ENCODE measurements around the gene C5orf15.
"Not testable (repeated sequence)": the region's sequence is repeated elsewhere in the genome, so short reads cannot be mapped to it uniquely, and the experiment has no call there.

C5orf15 gene

DNA sequence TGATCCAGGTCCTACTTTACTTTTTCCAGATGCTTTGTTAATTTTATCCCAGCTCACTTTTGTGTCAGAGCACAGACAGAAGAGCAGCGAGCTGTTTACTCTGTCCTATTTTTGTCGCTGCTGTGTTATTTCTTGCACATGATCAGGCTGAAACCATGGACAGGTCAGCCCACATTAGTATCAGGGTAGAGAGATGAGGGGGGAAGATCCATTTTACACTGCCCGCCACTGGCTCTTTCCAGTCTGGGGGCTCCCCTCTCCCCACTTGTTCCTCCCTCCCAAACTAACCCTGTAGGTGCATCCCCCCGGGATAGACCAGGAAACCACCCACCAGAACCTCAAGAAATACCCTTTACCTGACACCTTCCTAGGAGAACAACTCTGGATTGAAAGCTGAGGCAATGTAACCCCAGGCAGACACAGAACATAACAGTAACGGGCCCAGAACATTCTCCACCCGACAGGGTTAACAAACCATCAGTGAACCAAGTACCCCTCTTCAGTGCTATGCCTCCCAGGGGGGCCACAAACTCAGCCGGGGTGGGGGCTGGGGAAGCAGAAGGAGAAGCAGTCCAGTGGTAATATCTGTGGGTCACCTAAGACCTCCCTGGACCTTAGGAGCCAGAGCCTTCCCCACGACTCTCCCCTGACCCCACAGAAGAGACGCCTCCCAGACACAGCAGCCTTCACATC lies 26.0 kb upstream of the C5orf15 start:
- in situ Hi-C loops (cut with MboI; ENCODE audit: low sequenced_read_pairs), result no loop called here

DNA sequence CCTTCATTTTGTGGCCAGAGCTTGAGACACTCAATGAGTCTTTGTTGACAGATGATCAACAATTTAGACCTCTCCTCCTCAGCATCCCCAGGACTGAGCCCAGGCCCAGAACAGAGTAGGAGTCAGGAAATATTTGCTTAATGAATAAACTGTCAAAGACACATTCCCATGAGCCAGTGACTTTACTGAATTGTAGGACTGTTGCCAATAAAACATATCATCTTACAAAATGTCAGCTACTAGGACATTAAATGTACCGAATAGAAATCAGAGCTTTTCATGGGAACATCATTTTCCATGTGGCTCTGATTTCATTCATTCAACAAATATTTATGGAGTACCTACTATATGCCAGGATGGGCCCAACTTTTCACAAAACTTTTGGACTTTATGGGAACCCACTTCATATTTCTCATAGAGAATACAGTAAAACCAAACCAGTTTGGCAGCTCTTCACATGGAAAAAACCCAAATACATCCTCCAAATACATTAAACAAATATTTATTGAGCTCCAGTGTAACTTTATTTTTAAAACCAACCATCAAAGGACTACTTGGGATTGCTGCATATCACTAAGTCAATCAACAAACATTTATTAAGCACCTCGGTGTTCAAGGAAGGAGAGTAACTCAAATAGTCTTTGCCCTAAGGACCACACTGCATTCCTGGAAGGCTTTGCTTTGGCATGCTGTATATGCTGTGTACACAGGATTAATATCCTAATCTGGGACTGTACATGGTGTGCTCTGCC lies 24.9 kb upstream of the C5orf15 start:
- in situ Hi-C loops (cut with MboI; ENCODE audit: low sequenced_read_pairs), result no loop called here

DNA sequence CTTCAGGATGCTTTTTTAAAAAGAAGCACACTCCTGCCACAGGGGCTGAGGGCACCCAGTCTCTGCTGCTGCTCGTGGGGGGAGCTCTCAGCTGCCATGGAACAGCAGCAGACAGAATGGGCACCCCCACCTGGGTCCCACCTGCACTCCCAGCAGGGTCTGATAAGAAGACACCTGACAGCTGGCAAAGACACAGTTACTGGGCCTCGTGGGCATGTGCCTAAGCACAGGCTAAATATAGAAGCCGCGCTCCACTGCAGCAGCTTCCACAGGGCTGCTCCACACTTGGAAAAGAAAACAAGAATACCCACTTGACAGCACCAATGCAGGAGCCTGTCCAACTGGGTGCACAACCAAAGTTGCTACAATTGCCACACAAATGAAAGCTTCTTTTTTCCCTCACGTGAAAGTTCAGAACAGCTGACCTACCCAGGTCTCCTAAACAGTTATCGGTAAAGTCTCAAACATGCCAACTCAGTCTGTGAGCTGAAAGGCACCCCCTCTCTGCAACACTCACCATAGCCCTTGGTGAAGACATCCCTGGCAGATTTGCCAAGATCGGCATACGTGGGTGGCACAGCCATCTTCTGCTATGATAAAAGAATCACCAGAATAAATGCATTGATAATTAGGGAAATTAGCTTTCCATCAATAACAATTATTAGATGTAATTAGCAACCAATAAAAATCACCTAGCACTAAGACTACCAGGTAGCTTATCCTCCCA lies 24.2 kb upstream of the C5orf15 start:
- in situ Hi-C loops (cut with MboI; ENCODE audit: low sequenced_read_pairs), result no loop called here

DNA sequence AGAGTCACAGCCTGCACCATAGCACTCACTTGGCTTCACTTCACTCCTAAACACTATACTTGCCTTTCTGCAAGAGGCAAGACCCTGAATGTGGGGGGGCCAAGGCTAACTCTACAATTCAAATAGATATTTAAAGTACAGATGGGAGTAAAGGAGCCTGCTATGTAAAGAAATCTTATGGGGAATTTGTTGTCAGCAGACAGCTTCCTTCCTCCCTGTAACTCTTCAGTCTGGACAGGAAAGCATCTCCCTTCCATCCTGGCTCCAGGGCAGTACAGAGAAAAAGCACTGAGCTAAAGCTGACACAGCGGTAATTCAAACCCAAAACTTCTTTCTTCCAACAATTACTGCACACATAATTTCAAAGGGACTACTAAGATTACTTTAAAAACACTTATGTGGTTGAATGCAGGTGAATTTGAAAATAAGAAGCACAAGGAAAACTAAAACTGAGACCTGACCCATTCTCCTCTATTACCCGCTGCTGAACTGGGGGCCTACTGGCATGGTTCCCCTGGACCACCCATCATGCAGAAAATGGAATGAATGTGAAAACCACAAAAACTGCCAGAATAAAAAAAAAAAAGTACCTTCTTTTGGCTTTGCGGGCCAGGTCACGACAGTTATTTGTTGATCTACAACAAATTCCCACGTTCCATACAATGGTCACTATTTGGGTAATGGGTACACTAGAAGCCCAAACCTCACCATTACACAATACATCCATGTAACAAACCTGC lies 22.9 kb upstream of the C5orf15 start:
- in situ Hi-C loops (cut with MboI; ENCODE audit: low sequenced_read_pairs), result no loop called here

DNA sequence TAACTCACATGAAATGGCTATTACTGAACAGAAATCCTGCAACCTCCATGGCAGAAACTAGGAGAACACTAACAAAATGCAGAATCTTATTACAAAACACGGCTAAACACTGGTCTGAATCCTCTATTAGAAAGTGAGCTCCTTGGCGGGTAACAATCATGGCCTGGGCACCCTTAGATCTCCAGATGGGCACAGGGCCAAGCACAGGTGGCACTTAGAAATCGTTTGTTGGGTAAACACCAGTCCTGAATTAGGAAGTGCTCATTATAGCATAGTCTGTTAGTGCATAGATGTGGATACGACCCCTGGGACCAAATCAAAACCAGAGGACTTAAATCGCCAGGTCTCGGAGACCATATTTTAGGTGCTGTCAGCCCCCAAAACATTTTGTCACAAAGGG lies 22.0 kb upstream of the C5orf15 start:
- in situ Hi-C loops (cut with MboI; ENCODE audit: low sequenced_read_pairs), result no loop called here

DNA sequence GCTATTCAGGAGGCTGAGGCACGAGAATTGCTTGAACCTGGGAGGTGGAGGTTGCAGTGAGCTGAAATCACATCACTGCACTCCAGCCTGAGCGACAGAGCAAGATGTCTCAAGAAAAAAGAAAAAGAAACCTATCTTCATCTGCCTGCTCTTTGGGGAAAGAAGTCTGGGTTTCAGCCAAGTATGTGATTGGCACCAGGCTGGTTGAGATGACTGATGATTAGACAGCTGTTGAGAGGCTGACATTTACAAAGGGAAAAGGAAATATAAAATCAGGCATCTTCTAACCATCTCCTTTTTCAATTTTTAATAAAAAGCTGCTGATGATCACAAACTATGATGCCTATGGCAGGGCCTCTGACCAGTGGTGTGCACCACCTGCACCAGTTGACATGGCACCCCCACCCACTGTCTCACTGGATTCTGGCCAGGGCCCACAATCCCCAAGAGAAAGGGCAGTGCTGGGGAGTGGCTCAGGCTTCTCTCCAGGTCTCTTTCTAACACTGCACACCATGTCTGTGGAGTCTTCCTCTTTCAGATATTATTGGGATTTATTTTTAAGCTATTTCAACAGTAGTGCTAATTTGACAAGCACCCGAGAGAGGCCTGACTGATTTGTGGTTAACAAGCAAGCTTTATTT lies 17.2 kb upstream of the C5orf15 start:
- in situ Hi-C loops (cut with MboI; ENCODE audit: low sequenced_read_pairs), result no loop called here

DNA sequence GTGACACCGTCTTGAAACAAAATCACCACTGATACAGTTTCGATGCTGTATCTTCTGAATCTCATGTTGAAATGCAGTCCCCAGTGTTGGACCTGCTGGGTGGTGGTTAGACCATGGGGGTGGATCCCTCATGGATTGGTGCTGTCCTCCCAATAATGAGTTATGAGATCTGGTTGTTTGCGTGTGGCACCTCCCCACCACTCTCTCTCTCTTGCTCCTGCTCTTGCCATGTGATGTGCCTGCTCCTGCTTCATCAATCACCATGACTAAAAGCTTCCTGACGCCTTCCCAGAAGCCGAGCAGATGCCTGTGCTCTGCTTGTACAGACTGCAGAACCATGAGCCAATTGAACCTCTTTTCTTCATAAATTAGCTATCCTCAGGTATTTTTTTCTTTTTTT lies 15.2 kb upstream of the C5orf15 start:
- in situ Hi-C loops (cut with MboI; ENCODE audit: low sequenced_read_pairs), result no loop called here

DNA sequence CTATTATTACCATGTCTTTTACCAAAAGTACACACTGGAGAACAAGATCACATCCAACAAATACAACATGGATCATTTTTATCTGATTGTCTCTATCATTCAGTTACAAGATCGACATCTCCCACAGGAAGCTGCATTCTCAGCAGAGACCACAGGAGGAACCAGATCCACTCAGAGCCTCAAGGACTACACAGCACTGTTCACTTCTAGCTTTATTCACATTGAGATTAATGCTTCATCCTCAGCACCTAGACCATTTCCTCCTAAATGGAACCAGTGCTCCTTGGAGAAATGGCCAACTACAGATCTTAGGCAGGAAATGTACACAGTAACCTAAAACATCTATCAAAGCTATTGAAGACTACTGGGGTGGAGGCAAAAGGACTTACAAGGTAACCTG lies 13.3 kb upstream of the C5orf15 start:
- in situ Hi-C loops (cut with MboI; ENCODE audit: low sequenced_read_pairs), result no loop called here

DNA sequence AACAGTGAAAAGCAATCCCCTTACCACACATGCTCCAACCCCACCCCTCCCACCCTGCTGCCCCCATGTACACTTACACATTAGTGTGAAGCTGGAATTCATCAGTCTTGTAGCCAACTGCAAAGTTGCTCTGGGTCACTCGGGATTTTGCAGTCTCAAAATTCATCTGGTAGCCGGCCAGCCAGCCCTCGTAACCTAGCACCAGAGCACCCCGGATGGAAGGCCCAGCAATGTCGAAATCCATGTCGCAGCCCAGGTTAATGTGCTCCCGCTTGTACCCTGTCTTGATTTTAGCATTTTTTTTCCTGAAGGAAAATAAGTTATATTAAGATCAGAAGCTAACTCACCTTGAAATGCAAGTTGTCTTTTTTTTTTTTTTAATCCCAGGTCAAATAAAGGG lies 12.2 kb upstream of the C5orf15 start:
- in situ Hi-C loops (cut with MboI; ENCODE audit: low sequenced_read_pairs), result no loop called here

DNA sequence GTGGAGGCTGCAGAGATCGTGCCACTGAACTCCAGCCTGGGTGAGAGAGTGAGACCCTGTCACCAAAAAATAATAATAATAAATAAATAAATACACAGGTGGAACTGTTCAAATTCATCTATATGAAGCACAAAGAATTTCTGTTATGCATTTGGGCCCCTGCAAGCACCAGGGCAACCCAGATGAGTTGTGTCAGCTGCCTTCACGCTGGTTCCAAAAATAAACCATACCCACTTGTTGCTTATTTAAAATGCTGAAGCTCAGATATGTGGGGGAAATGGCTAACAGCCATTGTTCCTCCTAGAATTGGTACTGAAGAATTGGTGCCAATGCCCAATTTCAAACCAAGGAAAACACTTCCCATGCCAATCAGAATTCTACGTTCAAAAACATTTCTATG lies 10.5 kb upstream of the C5orf15 start:
- in situ Hi-C loops (cut with MboI; ENCODE audit: low sequenced_read_pairs), result no loop called here

DNA sequence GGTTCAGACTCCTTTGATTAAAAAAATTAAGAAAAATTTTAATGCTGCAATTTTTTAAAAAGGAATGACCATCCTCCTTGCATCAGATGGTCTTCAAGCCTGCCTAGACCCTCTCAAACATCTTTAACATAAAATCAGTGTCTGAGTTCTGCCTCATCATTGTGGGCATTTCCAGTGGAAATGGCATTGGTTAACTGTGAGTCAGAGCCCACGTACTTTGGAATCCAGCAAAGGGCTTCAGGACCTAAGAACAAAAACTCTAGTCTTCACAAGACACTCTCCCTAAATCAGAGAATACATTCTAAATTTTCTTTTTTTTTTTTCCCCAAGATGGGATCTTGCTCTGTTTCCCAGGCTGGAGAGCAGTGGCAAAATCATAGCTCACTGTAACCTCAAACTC lies 9.4 kb upstream of the C5orf15 start:
- in situ Hi-C loops (cut with MboI; ENCODE audit: low sequenced_read_pairs), result no loop called here

DNA sequence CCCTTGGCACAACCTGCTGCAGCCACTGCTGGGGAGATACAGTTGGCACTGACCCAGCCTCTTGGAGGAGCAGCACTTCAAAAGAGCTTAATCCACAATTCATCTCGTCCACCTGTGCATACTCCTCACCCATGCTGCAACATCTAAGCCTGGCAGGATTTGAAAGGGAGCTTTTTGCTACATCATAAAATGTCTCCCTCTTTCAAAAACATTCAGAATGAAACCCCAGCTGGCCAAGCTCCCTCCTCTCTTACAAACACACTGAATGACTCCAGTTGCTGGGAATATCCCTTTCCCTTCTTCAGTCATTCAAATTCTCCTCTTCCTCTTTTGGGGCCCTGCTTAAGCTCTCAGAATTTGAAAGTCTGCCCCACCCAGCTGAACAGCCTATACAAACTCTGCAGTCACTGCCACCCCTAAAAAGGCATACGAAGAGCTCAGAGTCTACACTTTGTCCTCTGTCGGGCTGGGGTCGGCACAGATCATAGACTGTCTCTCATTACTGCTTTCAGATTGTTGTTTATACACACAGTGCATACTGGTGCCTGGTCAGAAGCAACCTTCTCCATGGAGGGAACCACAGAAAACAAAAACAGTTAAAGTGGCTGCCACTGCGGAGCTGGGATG lies 8.8 kb upstream of the C5orf15 start:
- in situ Hi-C loops (cut with MboI; ENCODE audit: low sequenced_read_pairs), result no loop called here

DNA sequence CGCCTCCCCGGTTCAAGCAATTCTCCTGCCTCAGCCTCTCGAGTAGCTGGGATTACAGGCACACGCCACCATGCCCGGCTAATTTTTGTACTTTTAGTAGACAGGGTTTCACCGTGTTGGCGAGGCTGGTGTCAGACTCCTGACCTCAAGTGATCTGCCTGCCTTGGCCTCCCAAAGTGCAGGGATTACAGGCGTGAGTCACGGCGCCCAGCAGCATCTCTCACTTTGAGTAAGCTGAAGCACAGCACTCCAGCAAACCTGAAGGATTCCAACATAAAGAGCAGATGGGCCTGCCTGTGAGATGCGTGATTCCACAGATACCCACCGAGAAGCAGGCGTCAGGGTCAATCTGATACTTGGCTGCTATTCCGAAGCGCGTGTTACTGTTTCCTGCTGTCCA lies 7.1 kb upstream of the C5orf15 start:
- in situ Hi-C loops (cut with MboI; ENCODE audit: low sequenced_read_pairs), result not testable (repeated sequence)

DNA sequence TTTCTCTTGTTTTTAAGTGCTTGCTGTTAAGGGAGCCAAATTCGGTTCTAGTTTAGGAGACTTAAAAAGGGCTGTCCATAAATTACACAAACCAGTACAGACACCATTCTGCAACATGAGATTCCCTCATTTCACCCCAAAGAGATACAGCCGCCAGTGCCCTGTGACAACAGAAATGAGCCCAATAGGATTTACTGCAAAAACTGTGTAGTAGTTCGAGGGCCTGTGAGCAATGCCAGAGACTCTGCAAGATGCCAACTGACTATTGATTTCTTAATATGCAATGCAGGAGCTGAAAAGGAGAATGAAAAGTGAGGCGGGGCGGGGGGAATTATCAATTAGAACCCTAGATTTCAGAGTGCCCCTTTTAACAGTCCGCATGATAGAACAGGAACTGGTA lies 5.7 kb upstream of the C5orf15 start:
- in situ Hi-C loops (cut with MboI; ENCODE audit: low sequenced_read_pairs), result no loop called here

DNA sequence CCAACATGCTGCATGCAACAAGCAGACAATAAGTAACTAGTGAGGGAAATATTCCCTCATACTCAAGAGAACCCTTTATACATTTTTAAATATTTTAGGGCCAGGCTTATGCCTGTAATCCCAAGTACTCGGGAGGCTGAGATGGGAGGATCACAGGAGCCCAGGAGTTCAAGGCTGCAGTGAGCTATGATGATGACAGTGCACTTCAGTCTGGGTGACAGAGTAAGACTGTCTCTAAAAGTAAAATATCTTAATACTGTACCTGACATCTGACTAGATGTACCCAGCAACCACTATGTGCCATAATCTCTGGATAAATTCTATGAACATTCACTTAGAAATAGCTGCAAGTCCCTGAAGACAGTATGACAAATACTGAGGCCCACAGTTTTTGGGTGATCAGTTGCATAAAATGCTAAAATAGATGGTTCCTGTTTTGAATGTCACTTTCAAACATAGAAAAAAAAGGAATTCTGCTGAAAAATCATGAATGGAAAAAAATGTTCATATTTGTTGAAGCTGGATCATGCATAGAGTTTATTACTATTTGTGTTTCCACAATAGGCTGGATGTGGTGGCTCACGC lies 2.0 kb upstream of the C5orf15 start:
- in situ Hi-C loops (cut with MboI; ENCODE audit: low sequenced_read_pairs), result no loop called here

DNA sequence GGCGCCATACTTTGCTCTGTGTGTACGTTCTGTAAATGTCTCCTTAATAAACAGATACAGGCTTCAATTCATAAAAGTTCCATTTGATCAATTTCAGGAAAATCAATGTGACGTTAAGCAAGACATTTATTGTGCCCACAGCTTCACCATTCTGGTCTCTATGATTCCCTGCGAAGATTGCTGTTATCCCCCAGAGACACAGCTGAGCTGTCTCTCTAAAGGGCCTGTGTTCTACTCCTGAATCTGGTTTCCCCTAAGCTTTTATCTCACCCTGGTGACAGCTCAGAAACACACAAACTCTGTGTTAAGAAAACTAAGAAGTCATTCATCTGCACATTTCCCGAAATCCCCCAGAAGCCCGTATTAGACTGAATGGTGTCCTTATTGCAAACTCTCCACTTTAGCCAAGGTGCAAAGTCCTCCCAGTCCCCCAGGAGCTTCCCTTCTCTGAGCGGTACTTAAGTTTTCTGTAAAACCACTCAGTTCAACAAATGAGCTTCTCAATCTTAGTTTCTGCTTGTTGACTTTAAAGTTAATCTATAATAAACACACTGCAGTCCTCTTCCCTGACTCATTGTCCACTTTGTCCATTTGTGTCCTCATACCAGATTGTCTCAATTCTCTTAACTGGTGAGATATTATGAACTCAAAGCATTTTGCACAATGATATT lies 1.4 kb upstream of the C5orf15 start:
- in situ Hi-C loops (cut with MboI; ENCODE audit: low sequenced_read_pairs), result no loop called here

DNA sequence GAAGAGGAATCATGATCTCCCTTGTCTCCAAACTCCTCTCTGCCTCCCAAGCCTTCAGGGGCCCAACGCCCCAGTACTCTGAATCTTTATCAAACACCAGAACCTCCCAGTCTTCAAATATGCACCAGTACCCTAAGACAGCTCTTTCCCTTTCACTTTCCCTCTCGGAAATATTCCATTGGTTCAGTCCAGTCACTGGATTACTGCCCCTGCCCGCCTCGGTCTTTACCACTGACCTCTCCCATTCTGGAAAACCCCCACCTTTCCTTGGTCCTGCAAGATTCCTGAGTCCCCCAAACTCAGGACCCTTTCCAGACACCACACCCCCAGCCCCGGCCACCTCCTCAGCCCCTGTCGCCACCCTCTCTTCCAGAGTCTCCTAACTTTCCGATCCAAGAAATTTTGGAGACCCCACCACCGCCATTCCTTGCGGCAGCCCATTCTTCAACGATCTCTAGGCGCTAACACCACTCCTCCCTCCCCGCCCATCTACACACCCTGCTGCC lies 674 bp downstream of the C5orf15 start:
- in situ Hi-C loops (cut with MboI; ENCODE audit: low sequenced_read_pairs), result no loop called here

DNA sequence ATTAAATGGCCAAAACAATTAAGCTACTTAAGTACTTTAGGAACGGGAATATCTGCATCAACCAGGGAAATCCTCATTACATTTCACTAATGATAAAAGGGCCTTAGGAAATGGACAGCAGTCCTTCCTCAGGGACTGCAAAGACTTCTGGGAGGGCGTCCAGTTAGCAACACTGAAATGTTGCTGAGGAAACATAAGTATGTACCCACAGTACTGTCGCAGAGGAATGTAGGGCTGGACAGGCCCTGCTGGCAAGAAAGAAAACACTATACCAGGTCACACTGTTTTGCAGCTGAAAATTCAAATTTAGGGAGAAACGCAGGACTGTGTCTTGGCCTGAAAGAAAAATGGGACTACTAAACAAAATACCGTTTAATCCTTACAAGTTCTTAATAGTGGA lies 1.3 kb downstream of the C5orf15 start:
- in situ Hi-C loops (cut with MboI; ENCODE audit: low sequenced_read_pairs), result no loop called here

DNA sequence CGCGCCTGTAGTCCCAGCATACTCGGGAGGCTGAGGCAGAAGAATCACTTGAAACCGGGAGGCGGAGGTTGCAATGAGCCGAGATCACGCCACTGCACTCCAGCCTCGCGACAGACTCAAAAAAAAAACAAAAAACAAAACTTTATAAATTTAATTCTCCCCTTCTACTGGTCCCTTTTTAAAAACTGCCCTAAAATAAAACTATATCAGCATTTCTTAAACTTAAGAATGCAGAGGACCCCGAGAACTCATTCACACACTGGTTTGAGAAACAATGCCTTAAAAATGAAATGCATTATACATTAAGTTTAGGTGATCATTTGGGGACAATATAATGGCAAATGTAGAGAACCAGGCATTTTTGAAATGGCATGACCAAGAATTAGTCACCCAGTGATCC lies 2.3 kb downstream of the C5orf15 start:
- in situ Hi-C loops (cut with MboI; ENCODE audit: low sequenced_read_pairs), result no loop called here

All from HL-60/S4 treated with retinoic acid at 250 ng/mL for 4 days and 3 days (cell line).